ENCODE results near the gene PELO.

GRCh38 chr5:52799983-52800393 lies 12.3 kb downstream of the PELO start:
- TF ChIP-seq POLR2AphosphoS5 (IDR thresholded peaks at IDR 0.05; ENCODE audit: borderline replicate concordance, low read depth, low read length) (peak; percentile 95), EZH2 (IDR thresholded peaks at IDR 0.05) (no peak), FOXP2 (optimal IDR thresholded peaks at IDR 0.05; ENCODE audit: control extremely low read depth, extremely low read length, insufficient read depth) (no peak)
